ENCODE results near the gene CADPS.

GRCh38 chr3:62577153-62577552 lies 298.1 kb downstream of the CADPS start:
- TF ChIP-seq CTCF (IDR thresholded peaks at IDR 0.05) (no peak), POLR2A (IDR thresholded peaks at IDR 0.05) (no peak)
